GM19351 (cell line): Measurements from ENCODE around the gene TP53I3.
A peak's percentile ranks its signal among the peaks of the same experiment; 100 is the strongest.
"Not testable (repeated sequence)": the region's sequence is repeated elsewhere in the genome, so short reads cannot be mapped to it uniquely, and the experiment has no call there.

Source experiments
- ATAC-seq: cut with Tn5 transposase; IDR thresholded peaks from one replicate; pipeline ENCODE4 v1.9.1; 2021; ENCODE audit warnings: mild to moderate bottlenecking, moderate library complexity; ENCODE audit not compliant: unreplicated experiment

The TP53I3 gene

GRCh38 chr2:24055750-24056149, 28.9 kb downstream of the TP53I3 start:
- ATAC-seq: no peak

- no peak for ATAC-seq
These were observed 30.1 kb downstream of the TP53I3 start for GRCh38 chr2:24054366-24055010.

- ATAC-seq: no peak
These were observed 31.7 kb downstream of the TP53I3 start for GRCh38 chr2:24052951-24053350.

DNA sequence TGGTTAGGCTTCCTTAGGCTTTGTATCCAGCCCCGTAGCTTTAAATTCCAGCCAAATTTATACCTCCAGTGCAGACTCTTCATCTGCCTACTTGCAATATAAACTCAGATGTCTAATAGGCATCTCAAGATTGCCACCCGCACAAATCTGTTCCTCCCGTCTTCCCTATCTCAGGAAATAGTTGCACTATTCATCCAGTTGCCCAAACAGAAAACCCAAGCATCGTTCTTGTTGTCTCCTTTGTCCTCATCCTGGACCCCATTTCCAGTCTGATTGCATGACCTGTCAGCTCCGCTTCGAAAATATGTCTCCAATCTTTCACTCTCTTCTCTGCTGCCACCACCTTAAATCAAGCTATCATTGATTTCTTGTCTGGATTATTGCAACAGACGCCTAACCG, 32.8 kb downstream of the TP53I3 start:
- no peak for ATAC-seq

GRCh38 chr2:24050041-24050979, 34.3 kb downstream of the TP53I3 start:
- ATAC-seq: no peak

DNA sequence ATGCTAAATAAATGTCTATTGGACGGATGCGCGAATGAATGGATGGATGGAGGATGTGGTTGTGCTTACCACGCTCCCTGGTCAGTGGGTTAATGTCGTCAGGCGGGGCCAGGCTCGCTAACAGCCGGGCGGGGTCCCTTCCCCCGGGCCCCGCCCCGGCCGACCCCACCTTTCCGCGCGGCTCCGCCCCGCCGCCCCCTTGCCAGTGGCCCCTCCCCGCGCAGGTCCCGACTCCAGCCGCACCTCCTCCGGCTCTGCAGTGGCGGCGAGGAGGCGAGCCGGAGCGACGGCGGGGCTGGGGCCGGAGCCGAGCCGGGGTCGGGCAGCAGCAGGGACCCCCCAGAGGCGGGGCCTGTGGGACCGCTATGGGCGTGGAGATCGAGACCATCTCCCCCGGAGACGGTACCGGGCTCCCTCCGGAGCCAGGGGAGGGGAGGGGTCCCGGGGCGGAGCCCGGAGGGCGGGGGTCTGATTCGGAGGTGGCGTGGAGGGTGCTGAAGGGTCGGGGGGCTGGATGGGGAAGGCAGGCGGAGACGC, 35.1 kb downstream of the TP53I3 start, which contains the start of gene FKBP1B:
TSS of gene FKBP1B (plus strand) at position 257 of the 537 bp plus-strand sequence. CDS start at position 366, 109 bp downstream.
- ATAC-seq: no peak

- ATAC-seq: no peak
These were observed 35.7 kb downstream of the TP53I3 start for GRCh38 chr2:24048769-24049484.

- no peak for ATAC-seq
These were observed 37.0 kb downstream of the TP53I3 start for GRCh38 chr2:24047703-24048033.

GRCh38 chr2:24046930-24047702, 37.5 kb downstream of the TP53I3 start, which contains the start of gene WDCP:
Gene WDCP, minus strand, starts transcription at chr2:24047391. Its CDS starts 7,897 bp downstream, at chr2:24039494.
- peak; percentile 99 for ATAC-seq

GRCh38 chr2:24046599-24046929, 38.1 kb downstream of the TP53I3 start:
- ATAC-seq: no peak

- no peak for ATAC-seq
These were observed 38.8 kb downstream of the TP53I3 start for GRCh38 chr2:24045511-24046508.

GRCh38 chr2:24043133-24043532, 41.5 kb downstream of the TP53I3 start:
- ATAC-seq: not testable (repeated sequence)

GRCh38 chr2:24040511-24040910, 44.1 kb downstream of the TP53I3 start:
- ATAC-seq: no peak

DNA sequence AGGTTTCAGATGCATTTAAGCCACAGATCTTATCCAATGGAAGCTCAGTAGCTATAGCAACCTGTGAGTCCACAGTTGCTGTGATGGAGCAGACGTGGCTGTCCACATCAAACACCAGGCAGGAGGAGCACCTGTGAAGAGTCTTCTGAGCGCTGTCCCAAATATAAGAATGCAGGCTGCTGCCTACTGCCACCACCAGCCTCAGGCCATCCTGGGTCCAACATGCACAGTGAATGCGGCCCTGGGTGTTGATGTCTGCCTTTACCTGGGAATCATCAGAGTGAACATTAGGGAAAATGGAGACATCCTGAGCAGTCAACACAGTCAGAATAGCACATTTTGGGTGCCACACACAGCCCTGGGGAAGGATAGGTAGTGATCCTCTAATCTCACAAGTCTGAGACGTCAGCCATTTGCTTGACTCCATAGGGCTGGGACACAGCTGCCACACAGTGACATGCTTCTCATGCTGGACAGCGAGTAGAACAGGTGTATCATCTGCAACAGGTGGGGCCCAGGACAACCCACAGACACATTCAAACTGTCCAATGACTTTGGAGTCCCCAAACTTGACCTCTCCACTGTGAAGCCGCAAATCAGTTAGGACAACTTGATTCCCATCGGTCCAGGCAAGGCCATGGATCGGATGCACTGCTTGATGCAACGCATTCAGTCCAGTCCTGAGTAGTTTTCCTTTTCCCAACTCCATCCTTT, 45.7 kb downstream of the TP53I3 start:
- ATAC-seq: no peak
